Smooth muscle cell of trachea (primary cell): Measurements from ENCODE around the gene CXorf38. TPM values are rescaled to one million over a fixed set of nuclear protein-coding genes. Genes with fewer than 3 reads are reported as not detected.

ENCODE experiments used
- total RNA-seq: library from RNA; depleted of rRNA; stranded (reverse); fragments of >200 nt; gene quantifications from 2 replicates; pipeline ENCODE4 v1.2.1, GENCODE V29; 2014

Gene CXorf38, protein sequence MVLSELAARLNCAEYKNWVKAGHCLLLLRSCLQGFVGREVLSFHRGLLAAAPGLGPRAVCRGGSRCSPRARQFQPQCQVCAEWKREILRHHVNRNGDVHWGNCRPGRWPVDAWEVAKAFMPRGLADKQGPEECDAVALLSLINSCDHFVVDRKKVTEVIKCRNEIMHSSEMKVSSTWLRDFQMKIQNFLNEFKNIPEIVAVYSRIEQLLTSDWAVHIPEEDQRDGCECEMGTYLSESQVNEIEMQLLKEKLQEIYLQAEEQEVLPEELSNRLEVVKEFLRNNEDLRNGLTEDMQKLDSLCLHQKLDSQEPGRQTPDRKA
- total RNA-seq = 9.9 and 13.8 TPM in 2 replicates

DNA sequence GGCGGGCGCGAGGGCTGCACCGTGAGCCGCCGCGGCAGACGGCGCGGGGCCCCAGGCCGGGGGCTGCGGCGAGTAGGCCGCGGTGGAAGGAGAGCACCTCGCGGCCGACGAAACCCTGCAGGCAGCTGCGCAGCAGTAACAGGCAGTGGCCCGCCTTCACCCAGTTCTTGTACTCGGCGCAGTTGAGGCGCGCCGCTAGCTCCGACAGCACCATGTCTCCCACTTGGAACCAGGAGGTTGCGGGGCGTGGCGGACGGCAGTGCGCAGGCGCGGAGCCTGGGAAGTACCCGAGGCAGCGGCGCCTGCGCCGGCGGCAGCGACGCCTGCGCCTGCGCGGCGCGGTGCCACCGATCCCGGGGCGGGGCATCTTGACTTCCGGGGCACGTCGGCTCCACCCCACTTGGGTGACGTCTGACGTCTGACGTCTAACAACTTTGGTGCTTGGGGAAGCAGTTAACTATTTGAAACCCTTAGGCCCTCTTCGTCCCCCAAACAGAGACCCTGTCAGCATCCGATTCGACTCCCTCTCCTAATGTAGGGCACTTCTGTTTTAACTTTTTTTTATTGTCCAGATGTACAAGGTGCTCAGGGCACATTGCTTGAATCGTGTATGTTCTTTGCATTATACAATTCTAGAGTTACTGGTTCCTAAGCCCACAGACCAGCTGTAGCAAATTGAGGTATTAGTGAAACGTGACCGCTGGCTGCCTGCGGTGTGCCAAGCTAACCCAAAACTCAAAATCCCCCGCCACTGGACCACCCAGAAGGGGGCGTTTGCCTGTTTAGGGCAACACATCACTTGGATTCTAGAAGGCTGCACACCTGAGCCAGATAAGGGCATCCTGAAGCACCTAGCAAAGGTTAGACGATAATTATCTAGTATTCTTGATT, at the start of gene CXorf38:
TSS of gene CXorf38 (minus strand) at position 255 of the 891 bp plus-strand sequence. CDS start at position 214, 41 bp downstream.

DNA sequence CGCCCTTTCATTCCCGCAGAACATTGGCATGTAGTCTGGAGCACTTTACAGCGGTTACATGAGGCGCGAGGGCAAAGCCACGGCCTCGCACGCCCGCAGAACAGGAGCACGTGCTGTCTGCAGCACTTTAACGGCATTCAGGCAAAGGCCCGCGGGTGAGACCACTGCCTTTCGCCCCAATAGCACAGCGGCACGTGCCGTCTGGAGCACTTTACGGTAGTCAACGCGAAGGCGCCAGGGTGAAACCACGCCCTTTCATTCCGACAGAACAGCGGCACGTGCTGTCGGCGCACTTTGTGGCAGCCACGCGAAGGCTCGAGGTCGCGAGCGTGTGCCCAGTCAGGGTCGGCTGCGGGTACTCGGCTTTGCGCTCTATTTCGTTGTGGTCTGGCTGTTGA, 24.2 kb downstream of the CXorf38 start, which contains the start of gene MPC1L:
TSS of gene MPC1L (plus strand) at position 290 of the 398 bp plus-strand sequence. CDS start 138 bp downstream, outside the sequence.

DNA sequence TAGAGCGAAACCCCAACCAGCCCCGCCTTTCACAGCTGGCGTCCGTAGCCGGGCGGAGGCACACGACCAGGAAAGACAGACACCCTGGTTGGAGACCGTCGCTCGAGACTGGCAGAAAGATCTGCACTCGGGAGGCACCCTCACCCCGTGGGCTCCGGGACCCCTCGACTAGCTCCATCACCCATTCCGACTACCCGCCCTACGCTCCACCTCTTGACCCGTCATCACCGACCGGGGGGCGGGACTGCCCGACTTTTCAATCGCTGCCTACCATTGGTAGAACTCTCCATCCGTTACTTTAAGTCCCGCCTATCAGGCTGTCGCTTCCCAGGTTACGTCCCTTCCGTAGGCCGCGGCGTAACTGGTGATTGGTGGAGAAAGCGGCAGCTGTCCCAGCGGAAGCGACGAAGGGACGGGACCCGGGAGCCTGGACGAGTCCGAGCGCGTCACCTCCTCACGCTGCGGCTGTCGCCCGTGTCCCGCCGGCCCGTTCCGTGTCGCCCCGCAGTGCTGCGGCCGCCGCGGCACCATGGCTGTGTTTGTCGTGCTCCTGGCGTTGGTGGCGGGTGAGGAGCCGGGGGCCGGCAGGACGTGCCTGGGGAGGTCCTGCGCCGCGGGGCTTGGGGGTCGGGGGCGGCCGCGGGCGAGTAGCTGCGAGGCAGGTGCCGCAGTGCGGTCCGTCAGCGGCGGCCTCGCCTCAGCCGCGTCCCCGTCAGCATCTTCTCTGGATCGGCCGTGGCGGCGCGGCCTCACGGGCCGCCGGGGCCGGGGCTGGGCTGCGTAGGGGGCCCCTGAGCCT, 66.6 kb downstream of the CXorf38 start, which contains the start of gene ATP6AP2:
TSS of gene ATP6AP2 (plus strand) at position 434 of the 799 bp plus-strand sequence. CDS start at position 530, 96 bp downstream.

Other genes with a start within 250 kb of the CXorf38 start
- 128 and 211 TPM in 2 replicates for gene ATP6AP2, start 66.6 kb downstream of the CXorf38 start, total RNA-seq
- gene MPC1L, start 24.1 kb downstream of the CXorf38 start, total RNA-seq = not detected in 2 replicates
- 12.9 and 23.3 TPM in 2 replicates for gene MED14, start 88.0 kb upstream of the CXorf38 start, total RNA-seq